ENCODE results near the gene FBXL2. TPM values are rescaled to one million over a fixed set of nuclear protein-coding genes. Genes with fewer than 3 reads are reported as not detected.

The FBXL2 gene
- total RNA-seq, 1 experiment from 2014 or later = 10.8 TPM

- BruUV-seq (replicated peaks) = no TSS peak
- intact Hi-C loops (cut with micrococcal nuclease; ENCODE audit: unreplicated experiment) = no loop called here
- no peak for TF ChIP-seq CTCF (IDR thresholded peaks at IDR 0.05; ENCODE audit: insufficient read depth in 1 of 2, low read depth in 1 of 2, low read length in 1 of 2, severe bottlenecking in 1 of 2, unreplicated experiment in 1 of 2)
Measured at GRCh38 chr3:33433843-33434242, 156.6 kb downstream of the FBXL2 start.

More at GRCh38 chr3:33433843-33434242, 156.6 kb downstream of the FBXL2 start:
- Mint-ChIP-seq H3K4me1 (ENCODE audit: low read depth, unreplicated experiment) (peaks cover 31% of the 10 kb centered on the region), H3K27me3 (ENCODE audit: insufficient read depth, unreplicated experiment) (no peaks in the 10 kb centered on the region), H3K9me3 (ENCODE audit: unreplicated experiment) (no peaks in the 10 kb centered on the region), H3K36me3 (ENCODE audit: insufficient read depth, unreplicated experiment) (peaks cover 22% of the 10 kb centered on the region), H3K27ac (ENCODE audit: unreplicated experiment) (no peak overlapping the region), H3K4me3 (ENCODE audit: unreplicated experiment) (no peak overlapping the region)
- DNase-seq = no peak
- Histone ChIP-seq H3K9me3 (no peaks in the 10 kb centered on the region), H3K27me3 (replicated peaks; ENCODE audit: control insufficient read depth, insufficient read depth, low read length) (no peaks in the 10 kb centered on the region), H3K4me3 (ENCODE audit: low read depth, low read length) (no peak overlapping the region), H3K36me3 (ENCODE audit: control insufficient read depth, insufficient read depth, low read length) (no peaks in the 10 kb centered on the region; the same call in 1 of the 2 replicates), H3K4me1 (peaks cover 25% of the 10 kb centered on the region)
- POLR2A ChIA-PET = no interaction called here
- CTCF ChIA-PET = no interaction called here

Other genes with a start within 250 kb of the FBXL2 start
- 307 and 324 TPM in 2 replicates for gene GLB1, start 180.3 kb upstream of the FBXL2 start, total RNA-seq (2022)
- 20.0 and 22.5 TPM in 2 replicates for gene TMPPE, start 180.3 kb upstream of the FBXL2 start, total RNA-seq (2022)
- 144 and 151 TPM in 2 replicates for gene CRTAP, start 163.4 kb upstream of the FBXL2 start, total RNA-seq (2022)
- gene SUSD5, start 58.6 kb upstream of the FBXL2 start, total RNA-seq (2022) = not detected in 2 replicates
- 87.7 and 90.8 TPM in 2 replicates for gene UBP1, start 163.0 kb downstream of the FBXL2 start, total RNA-seq (2022)